Kidney (tissue), 14 donors: ENCODE data around the gene S100A12. TPM values are rescaled to one million over a fixed set of nuclear protein-coding genes. Genes with fewer than 3 reads are reported as not detected.

Source experiments
- DNase-seq, 5 donors: peaks; one replicate each; pipeline ENCODE4 v3.0.0-alpha.2; 2013 to 2020
- FAIRE-seq: peaks from 2 replicates; lab custom pipeline; 2012; peaks lifted over from hg19 to GRCh38; lab: Jason Lieb, UNC
- H3K27ac ChIP-seq, 2 donors: one replicate each; pipeline ENCODE4 v1.7.0; 2013; ENCODE audit warnings: low read depth in 2 of 2, low read length in 2 of 2, inconsistent platforms in 1 of 2
- H3K27me3 ChIP-seq: one replicate; pipeline ENCODE4 v1.7.1; 2013; ENCODE audit warnings: low read length, inconsistent platforms; ENCODE audit not compliant: control insufficient read depth, insufficient read depth
- H3K36me3 ChIP-seq, 3 donors: one replicate each; pipeline versions ENCODE4 v1.7.0 to v1.7.1; 2013; ENCODE audit warnings: low read length in 3 of 3, control low read depth in 1 of 3, inconsistent platforms in 1 of 3; ENCODE audit not compliant: insufficient read depth in 3 of 3, control insufficient read depth in 2 of 3
- H3K4me1 ChIP-seq, 3 donors: one replicate each; pipeline versions ENCODE4 v1.7.0 to v1.7.1; 2013; ENCODE audit warnings: low read length in 3 of 3, inconsistent platforms in 1 of 3, low read depth in 1 of 3; ENCODE audit not compliant: control insufficient read depth in 2 of 3, insufficient read depth in 2 of 3
- H3K4me3 ChIP-seq, 3 donors: one replicate each; pipeline versions ENCODE4 v1.7.0 to v1.8.1; 2013; ENCODE audit warnings: low read length in 3 of 3, control low read depth in 1 of 3, inconsistent platforms in 1 of 3
- H3K9ac ChIP-seq, 3 donors: one replicate each; pipeline versions ENCODE4 v1.7.0 to v1.7.1; 2013; ENCODE audit warnings: low read length in 3 of 3, control low read depth in 1 of 3, inconsistent platforms in 1 of 3
- H3K9me3 ChIP-seq, 3 donors: one replicate each; pipeline versions ENCODE4 v1.7.0 to v1.7.1; 2013; ENCODE audit warnings: low read length in 3 of 3, control low read depth in 1 of 3, inconsistent platforms in 1 of 3; ENCODE audit not compliant: control insufficient read depth in 2 of 3, insufficient read depth in 1 of 3
- intact Hi-C: fragments of 100-400 bp; cut with DNase I; formaldehyde crosslinking; loops from one replicate; pipeline ENCODE4 v1.11.1; 2022
- polyA plus RNA-seq: library from polyadenylated mRNA; stranded (reverse); fragments of 350-450 nt; fragmentation: Illumina TruSeq; extraction: RNeasy Lipid Tissue Mini Kit (QIAGEN cat#74804); gene quantifications from one replicate; pipeline ENCODE4 v1.2.3, GENCODE V29; 2014; ENCODE audit warnings: low read depth, low replicate concordance; ENCODE audit not compliant: insufficient read depth
- total RNA-seq: library from RNA; stranded (reverse); fragmentation: NEBNext Ultra II Directional; extraction: Animal tissue kit (Norgen Biotek cat#: 25700); gene quantifications from one replicate; pipeline ENCODE4 v1.2.1, GENCODE V29; 2021
- TF ChIP-seq, protein P1 (sequence below): IDR thresholded peaks from 3 replicates; pipeline ENCODE4 v1.5.1; 2012; ENCODE audit warnings: mild to moderate bottlenecking, moderate library complexity, borderline replicate concordance; ENCODE audit not compliant: insufficient read depth; ENCODE audit errors: extremely low read depth
- donor health status: control.
- donor health status: control.
- donor health status: control.
- donor health status: control.
- donor health status: control.
- donor health status: DM: yes; HTN: yes; CAD: no.
- donor health status: Normal renal cell carcinoma (clear cell type).

The S100A12 gene
- total and polyA plus RNA-seq, 2 donors from 2014 or later = 1.3 to 2.7 TPM

- FAIRE-seq = no peak
Observed at GRCh38 chr1:153390938-153391710, 15.7 kb upstream of the S100A12 start, which contains the start of gene S100A8. Gene S100A8 (minus strand): TSS chr1:153391073. CDS start chr1:153390535, 538 bp downstream.

DNA sequence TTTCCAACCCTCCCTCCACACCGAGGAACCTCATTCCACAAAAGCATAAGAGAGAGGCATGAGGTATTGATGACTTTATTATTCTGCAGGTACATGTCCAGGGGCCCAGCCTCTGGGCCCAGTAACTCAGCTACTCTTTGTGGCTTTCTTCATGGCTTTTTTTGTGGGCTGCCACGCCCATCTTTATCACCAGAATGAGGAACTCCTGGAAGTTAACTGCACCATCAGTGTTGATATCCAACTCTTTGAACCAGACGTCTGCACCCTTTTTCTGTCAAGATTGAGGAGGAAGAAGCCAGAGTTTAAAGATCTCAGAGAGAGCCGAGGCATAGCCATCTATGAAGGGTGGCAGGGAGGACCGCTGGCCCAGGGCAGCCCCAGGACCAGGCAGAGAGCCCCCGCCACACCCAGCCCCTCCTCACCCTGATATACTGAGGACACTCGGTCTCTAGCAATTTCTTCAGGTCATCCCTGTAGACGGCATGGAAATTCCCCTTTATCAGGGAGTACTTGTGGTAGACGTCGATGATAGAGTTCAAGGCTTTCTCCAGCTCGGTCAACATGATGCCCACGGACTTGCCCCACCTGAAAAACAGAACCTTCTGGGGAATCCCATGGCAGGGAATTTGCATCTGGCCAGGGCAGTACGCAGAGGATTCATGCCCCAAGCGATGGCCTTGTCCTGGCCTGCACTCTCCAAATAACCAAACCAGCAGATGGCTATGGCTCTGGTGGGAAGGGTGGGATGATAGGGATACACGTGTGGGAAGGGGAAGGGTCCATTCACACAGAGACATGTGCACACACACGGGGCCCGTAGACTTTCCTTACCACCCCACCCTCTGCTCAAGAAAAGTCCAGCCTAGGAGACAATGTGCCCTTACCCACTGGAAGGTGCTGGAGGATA, 14.8 kb upstream of the S100A12 start:
- no peak overlapping the region for H3K27ac ChIP-seq
- TF ChIP-seq, protein P1, sequence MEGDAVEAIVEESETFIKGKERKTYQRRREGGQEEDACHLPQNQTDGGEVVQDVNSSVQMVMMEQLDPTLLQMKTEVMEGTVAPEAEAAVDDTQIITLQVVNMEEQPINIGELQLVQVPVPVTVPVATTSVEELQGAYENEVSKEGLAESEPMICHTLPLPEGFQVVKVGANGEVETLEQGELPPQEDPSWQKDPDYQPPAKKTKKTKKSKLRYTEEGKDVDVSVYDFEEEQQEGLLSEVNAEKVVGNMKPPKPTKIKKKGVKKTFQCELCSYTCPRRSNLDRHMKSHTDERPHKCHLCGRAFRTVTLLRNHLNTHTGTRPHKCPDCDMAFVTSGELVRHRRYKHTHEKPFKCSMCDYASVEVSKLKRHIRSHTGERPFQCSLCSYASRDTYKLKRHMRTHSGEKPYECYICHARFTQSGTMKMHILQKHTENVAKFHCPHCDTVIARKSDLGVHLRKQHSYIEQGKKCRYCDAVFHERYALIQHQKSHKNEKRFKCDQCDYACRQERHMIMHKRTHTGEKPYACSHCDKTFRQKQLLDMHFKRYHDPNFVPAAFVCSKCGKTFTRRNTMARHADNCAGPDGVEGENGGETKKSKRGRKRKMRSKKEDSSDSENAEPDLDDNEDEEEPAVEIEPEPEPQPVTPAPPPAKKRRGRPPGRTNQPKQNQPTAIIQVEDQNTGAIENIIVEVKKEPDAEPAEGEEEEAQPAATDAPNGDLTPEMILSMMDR = no peak
- H3K9ac ChIP-seq = no peak overlapping the region
- no peaks in the 10 kb centered on the region for H3K27me3 ChIP-seq
- FAIRE-seq = no peak
- H3K36me3 ChIP-seq = no peaks in the 10 kb centered on the region
- H3K9me3 ChIP-seq = no peaks in the 10 kb centered on the region
- no peak overlapping the region for H3K4me3 ChIP-seq
- intact Hi-C loops = no loop called here
- no peak for DNase-seq
- H3K4me1 ChIP-seq = no peaks in the 10 kb centered on the region

More at GRCh38 chr1:153390938-153391710, 15.7 kb upstream of the S100A12 start, which contains the start of gene S100A8:
- Histone ChIP-seq H3K27me3 (no peaks in the 10 kb centered on the region), H3K4me3 (no peak within 1 kb of the TSS), H3K4me1 (no peaks in the 10 kb centered on the region), H3K9me3 (no peaks in the 10 kb centered on the region), H3K27ac (no peak within 1 kb of the TSS), H3K36me3 (no peaks in the 10 kb centered on the region), H3K9ac (no peak within 1 kb of the TSS)
- TF ChIP-seq, protein P1 = no peak
- intact Hi-C loops = no loop called here
- DNase-seq = no peak

DNA sequence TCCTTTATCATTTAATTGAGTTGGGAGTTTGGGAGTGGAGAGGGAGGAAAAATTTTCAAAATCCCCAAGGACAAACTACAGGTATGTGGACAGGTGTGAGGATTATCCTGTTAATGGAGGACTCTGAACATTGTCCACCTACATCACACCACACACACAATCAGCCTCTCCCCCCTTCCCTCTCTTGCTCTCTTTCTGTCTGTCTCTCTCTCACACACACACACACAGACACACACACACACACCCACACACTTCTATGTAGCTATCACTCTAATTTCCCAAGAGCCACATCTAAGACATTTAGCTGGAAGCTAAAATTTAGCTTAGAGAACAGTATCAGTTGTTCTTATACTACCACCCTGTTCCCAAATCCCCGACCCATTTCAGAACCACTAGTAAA, 14.0 kb upstream of the S100A12 start:
- H3K9ac ChIP-seq = no peak overlapping the region
- H3K36me3 ChIP-seq = no peaks in the 10 kb centered on the region
- no peak for FAIRE-seq
- TF ChIP-seq, protein P1 = no peak
- no peaks in the 10 kb centered on the region for H3K9me3 ChIP-seq
- H3K4me1 ChIP-seq = no peaks in the 10 kb centered on the region
- DNase-seq = no peak
- H3K27ac ChIP-seq = no peak overlapping the region
- H3K27me3 ChIP-seq = no peaks in the 10 kb centered on the region
- H3K4me3 ChIP-seq = no peak overlapping the region
- intact Hi-C loops = no loop called here
